HEK293 (cell line): ENCODE measurements around the gene TGDS.

Experiments
- GLI4 ChIP-seq: fragments of 450-650 bp; formaldehyde crosslinking; IDR thresholded peaks from 2 replicates; pipeline ENCODE4 v1.5.1; 2016; ENCODE audit warnings: missing biosample characterization, missing genetic modification characterization
- GLIS1 ChIP-seq: fragments of 450-650 bp; formaldehyde crosslinking; IDR thresholded peaks from 2 replicates; pipeline ENCODE4 v1.5.1; 2016; ENCODE audit warnings: missing biosample characterization, missing genetic modification characterization
- GLIS2 ChIP-seq: fragments of 450-650 bp; formaldehyde crosslinking; IDR thresholded peaks from 2 replicates; pipeline ENCODE4 v1.5.1; 2016; ENCODE audit warnings: missing biosample characterization, missing genetic modification characterization
- KLF10 ChIP-seq: fragments of 450-650 bp; IDR thresholded peaks from 2 replicates; pipeline ENCODE4 v1.5.1; 2018; ENCODE audit warnings: missing biosample characterization, mild to moderate bottlenecking, missing genetic modification characterization
- KLF16 ChIP-seq: fragments of 450-650 bp; formaldehyde crosslinking; IDR thresholded peaks from 2 replicates; pipeline ENCODE4 v1.5.1; 2017; ENCODE audit warnings: missing biosample characterization, missing genetic modification characterization
- OSR2 ChIP-seq: fragments of 450-650 bp; formaldehyde crosslinking; IDR thresholded peaks from 2 replicates; pipeline ENCODE4 v1.5.1; 2016; ENCODE audit warnings: missing biosample characterization, missing genetic modification characterization
- SCRT2 ChIP-seq: fragments of 450-650 bp; formaldehyde crosslinking; IDR thresholded peaks from 2 replicates; pipeline ENCODE4 v1.5.1; 2016; ENCODE audit warnings: missing biosample characterization, missing genetic modification characterization
- SP2 ChIP-seq: fragments of 450-650 bp; formaldehyde crosslinking; IDR thresholded peaks from 2 replicates; pipeline ENCODE4 v1.5.1; 2016; ENCODE audit warnings: missing biosample characterization, missing genetic modification characterization
- ZNF112 ChIP-seq: fragments of 450-650 bp; formaldehyde crosslinking; IDR thresholded peaks from 2 replicates; pipeline ENCODE4 v1.5.0; 2017; ENCODE audit warnings: missing biosample characterization, missing genetic modification characterization
- ZNF138 ChIP-seq: fragments of 450-650 bp; formaldehyde crosslinking; IDR thresholded peaks from 2 replicates; pipeline ENCODE4 v1.5.1; 2016; ENCODE audit warnings: missing biosample characterization, missing genetic modification characterization, borderline replicate concordance
- ZNF146 ChIP-seq: fragments of 450-650 bp; formaldehyde crosslinking; IDR thresholded peaks from 2 replicates; pipeline ENCODE4 v1.5.1; 2016; ENCODE audit warnings: missing biosample characterization, missing genetic modification characterization
- ZNF169 ChIP-seq: fragments of 450-650 bp; formaldehyde crosslinking; IDR thresholded peaks from 2 replicates; pipeline ENCODE4 v1.5.1; 2016; ENCODE audit warnings: missing biosample characterization, missing genetic modification characterization
- ZNF214 ChIP-seq: fragments of 450-650 bp; formaldehyde crosslinking; IDR thresholded peaks from 2 replicates; pipeline ENCODE4 v1.5.1; 2017; ENCODE audit warnings: missing biosample characterization, mild to moderate bottlenecking, missing genetic modification characterization, borderline replicate concordance
- ZNF366 ChIP-seq: fragments of 450-650 bp; formaldehyde crosslinking; conservative IDR thresholded peaks from 2 replicates; pipeline ENCODE4 v1.5.1; 2016; ENCODE audit warnings: missing biosample characterization, missing genetic modification characterization
- ZNF404 ChIP-seq: fragments of 450-650 bp; formaldehyde crosslinking; IDR thresholded peaks from 2 replicates; pipeline ENCODE4 v1.5.1; 2017; ENCODE audit warnings: missing biosample characterization, missing genetic modification characterization
- ZNF529 ChIP-seq: fragments of 450-650 bp; formaldehyde crosslinking; IDR thresholded peaks from 2 replicates; pipeline ENCODE4 v1.5.1; 2017; ENCODE audit warnings: missing genetic modification characterization, missing biosample characterization; ENCODE audit not compliant: insufficient replicate concordance
- ZNF530 ChIP-seq: fragments of 450-650 bp; formaldehyde crosslinking; IDR thresholded peaks from 2 replicates; pipeline ENCODE4 v1.5.1; 2016; ENCODE audit warnings: low read depth, missing biosample characterization, missing genetic modification characterization
- ZNF624 ChIP-seq: fragments of 450-650 bp; formaldehyde crosslinking; IDR thresholded peaks from 2 replicates; pipeline ENCODE4 v1.5.1; 2017; ENCODE audit warnings: missing biosample characterization, missing genetic modification characterization
- ZNF701 ChIP-seq: fragments of 450-650 bp; formaldehyde crosslinking; IDR thresholded peaks from 2 replicates; pipeline ENCODE4 v1.5.1; 2016; ENCODE audit warnings: missing biosample characterization, missing genetic modification characterization
- ZNF843 ChIP-seq: fragments of 450-650 bp; formaldehyde crosslinking; IDR thresholded peaks from 2 replicates; pipeline ENCODE4 v1.5.1; 2016; ENCODE audit warnings: missing biosample characterization, missing genetic modification characterization
- TF ChIP-seq, protein P1 (sequence below): fragments of 450-650 bp; formaldehyde crosslinking; IDR thresholded peaks from 2 replicates; pipeline ENCODE4 v1.5.1; 2016; ENCODE audit warnings: missing biosample characterization, missing genetic modification characterization
- TF ChIP-seq, protein P2 (sequence below): fragments of 450-650 bp; formaldehyde crosslinking; IDR thresholded peaks from 2 replicates; pipeline ENCODE4 v1.5.1; 2016; ENCODE audit warnings: missing biosample characterization, missing genetic modification characterization
- TF ChIP-seq, protein P3 (sequence below): fragments of 450-650 bp; formaldehyde crosslinking; IDR thresholded peaks from 2 replicates; pipeline ENCODE4 v1.5.1; 2016; ENCODE audit warnings: missing biosample characterization, missing genetic modification characterization
- TF ChIP-seq, protein P4 (sequence below): fragments of 450-650 bp; formaldehyde crosslinking; IDR thresholded peaks from 2 replicates; pipeline ENCODE4 v1.5.1; 2017; ENCODE audit warnings: missing biosample characterization, missing genetic modification characterization
- TF ChIP-seq, protein P5 (sequence below): fragments of 450-650 bp; formaldehyde crosslinking; IDR thresholded peaks from 2 replicates; pipeline ENCODE4 v1.5.1; 2016; ENCODE audit warnings: missing biosample characterization, missing genetic modification characterization
- TF ChIP-seq, protein P6 (sequence below): fragments of 450-650 bp; formaldehyde crosslinking; IDR thresholded peaks from 2 replicates; pipeline ENCODE4 v1.5.1; 2017; ENCODE audit warnings: missing biosample characterization, missing genetic modification characterization

Gene TGDS

DNA sequence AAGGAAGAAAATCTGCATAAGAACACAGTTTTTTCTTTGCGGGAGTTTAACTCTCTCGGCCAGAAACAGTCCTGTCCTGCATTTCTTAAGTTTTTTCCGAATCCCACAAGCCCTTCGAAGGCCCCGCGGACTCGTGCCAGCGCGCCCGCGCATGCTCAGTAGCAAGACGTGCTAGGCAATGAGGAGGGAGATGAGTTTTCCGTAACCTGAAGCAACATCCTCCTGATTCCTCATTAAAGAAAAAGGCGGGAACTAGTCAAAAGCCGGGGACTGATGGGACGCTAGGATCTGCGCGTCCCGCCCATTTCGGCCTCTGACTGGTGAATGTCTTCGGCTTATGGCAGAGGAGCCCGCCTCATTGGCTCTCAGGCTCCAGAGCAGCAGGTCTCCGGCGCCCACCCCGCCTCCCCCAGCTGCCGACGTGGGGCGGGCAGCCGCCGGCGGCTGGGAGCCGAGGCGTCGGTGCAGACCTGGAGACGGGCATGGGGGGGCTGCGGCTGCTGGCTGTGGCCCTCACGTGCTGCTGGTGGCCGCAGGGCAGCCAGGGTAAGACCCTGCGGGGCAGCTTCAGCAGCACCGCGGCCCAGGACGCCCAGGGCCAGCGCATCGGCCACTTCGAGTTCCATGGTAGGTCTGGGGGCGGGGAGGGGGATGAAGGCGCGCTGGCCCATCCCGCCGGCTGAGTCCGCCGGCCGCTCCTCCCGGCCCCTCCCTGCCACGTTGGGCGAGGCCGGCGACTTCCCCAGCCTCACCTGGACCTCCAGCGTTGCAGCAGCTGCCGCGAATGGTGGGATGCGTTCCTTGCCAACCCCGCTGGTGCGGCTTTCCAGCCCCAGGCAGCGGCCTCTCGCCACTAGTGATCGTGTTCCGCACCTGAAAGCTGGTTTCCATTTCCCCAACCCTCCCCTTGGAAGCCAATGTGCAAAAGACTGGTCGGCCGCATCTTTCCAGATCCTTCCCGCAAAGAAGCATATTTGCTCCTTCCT is 5.8 kb upstream of the TGDS start, which contains the start of gene GPR180 (continued):
- TF ChIP-seq, protein P1, sequence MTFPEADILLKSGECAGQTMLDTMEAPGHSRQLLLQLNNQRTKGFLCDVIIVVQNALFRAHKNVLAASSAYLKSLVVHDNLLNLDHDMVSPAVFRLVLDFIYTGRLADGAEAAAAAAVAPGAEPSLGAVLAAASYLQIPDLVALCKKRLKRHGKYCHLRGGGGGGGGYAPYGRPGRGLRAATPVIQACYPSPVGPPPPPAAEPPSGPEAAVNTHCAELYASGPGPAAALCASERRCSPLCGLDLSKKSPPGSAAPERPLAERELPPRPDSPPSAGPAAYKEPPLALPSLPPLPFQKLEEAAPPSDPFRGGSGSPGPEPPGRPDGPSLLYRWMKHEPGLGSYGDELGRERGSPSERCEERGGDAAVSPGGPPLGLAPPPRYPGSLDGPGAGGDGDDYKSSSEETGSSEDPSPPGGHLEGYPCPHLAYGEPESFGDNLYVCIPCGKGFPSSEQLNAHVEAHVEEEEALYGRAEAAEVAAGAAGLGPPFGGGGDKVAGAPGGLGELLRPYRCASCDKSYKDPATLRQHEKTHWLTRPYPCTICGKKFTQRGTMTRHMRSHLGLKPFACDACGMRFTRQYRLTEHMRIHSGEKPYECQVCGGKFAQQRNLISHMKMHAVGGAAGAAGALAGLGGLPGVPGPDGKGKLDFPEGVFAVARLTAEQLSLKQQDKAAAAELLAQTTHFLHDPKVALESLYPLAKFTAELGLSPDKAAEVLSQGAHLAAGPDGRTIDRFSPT (tag by site-specific recombination), result peak; percentile 82; the same call in 1 of the 2 replicates
- peak; percentile 98 for TF ChIP-seq SCRT2 (tag by site-specific recombination)
- TF ChIP-seq ZNF366 (tag by site-specific recombination), result 0 out of 2 replicates have a peak, but pooled peaks have one; percentile 38
- TF ChIP-seq, protein P2, sequence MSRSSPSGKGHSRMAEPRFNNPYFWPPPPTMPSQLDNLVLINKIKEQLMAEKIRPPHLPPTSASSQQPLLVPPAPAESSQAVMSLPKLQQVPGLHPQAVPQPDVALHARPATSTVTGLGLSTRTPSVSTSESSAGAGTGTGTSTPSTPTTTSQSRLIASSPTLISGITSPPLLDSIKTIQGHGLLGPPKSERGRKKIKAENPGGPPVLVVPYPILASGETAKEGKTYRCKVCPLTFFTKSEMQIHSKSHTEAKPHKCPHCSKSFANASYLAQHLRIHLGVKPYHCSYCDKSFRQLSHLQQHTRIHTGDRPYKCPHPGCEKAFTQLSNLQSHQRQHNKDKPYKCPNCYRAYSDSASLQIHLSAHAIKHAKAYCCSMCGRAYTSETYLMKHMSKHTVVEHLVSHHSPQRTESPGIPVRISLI, result peak; percentile 48; the same call in 1 of the 2 replicates
- no peak for TF ChIP-seq ZNF624 (tag by site-specific recombination)
- TF ChIP-seq, protein P3, sequence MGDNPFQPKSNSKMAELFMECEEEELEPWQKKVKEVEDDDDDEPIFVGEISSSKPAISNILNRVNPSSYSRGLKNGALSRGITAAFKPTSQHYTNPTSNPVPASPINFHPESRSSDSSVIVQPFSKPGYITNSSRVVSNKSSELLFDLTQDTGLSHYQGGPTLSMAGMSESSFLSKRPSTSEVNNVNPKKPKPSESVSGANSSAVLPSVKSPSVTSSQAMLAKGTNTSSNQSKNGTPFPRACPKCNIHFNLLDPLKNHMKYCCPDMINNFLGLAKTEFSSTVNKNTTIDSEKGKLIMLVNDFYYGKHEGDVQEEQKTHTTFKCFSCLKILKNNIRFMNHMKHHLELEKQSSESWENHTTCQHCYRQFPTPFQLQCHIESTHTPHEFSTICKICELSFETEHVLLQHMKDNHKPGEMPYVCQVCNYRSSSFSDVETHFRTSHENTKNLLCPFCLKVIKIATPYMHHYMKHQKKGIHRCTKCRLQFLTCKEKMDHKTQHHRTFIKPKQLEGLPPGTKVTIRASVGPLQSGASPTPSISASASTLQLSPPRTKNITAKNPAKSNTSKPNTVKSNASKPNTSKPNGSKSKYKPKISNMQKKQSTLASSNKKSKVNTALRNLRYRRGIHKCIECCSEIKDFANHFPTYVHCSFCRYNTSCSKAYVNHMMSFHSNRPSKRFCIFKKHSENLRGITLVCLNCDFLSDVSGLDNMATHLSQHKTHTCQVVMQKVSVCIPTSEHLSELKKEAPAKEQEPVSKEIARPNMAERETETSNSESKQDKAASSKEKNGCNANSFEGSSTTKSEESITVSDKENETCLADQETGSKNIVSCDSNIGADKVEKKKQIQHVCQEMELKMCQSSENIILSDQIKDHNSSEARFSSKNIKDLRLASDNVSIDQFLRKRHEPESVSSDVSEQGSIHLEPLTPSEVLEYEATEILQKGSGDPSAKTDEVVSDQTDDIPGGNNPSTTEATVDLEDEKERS, result no peak
- TF ChIP-seq ZNF530 (tag by site-specific recombination), result no peak
- TF ChIP-seq, protein P4, sequence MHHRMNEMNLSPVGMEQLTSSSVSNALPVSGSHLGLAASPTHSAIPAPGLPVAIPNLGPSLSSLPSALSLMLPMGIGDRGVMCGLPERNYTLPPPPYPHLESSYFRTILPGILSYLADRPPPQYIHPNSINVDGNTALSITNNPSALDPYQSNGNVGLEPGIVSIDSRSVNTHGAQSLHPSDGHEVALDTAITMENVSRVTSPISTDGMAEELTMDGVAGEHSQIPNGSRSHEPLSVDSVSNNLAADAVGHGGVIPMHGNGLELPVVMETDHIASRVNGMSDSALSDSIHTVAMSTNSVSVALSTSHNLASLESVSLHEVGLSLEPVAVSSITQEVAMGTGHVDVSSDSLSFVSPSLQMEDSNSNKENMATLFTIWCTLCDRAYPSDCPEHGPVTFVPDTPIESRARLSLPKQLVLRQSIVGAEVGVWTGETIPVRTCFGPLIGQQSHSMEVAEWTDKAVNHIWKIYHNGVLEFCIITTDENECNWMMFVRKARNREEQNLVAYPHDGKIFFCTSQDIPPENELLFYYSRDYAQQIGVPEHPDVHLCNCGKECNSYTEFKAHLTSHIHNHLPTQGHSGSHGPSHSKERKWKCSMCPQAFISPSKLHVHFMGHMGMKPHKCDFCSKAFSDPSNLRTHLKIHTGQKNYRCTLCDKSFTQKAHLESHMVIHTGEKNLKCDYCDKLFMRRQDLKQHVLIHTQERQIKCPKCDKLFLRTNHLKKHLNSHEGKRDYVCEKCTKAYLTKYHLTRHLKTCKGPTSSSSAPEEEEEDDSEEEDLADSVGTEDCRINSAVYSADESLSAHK (tag by site-specific recombination), result peak; percentile 90
- TF ChIP-seq ZNF112 (tag by site-specific recombination), result no peak
- TF ChIP-seq KLF16 (tag by site-specific recombination), result peak; percentile 58
- TF ChIP-seq SP2 (tag by site-specific recombination), result peak; percentile 97
- no peak for TF ChIP-seq ZNF701
- peak; percentile 98 for TF ChIP-seq GLIS2 (tag by site-specific recombination)
- no peak for TF ChIP-seq ZNF214 (tag by site-specific recombination)
- no peak for TF ChIP-seq GLI4 (tag by site-specific recombination)
- TF ChIP-seq ZNF169, result no peak
- peak; percentile 30; the same call in 1 of the 2 replicates for TF ChIP-seq ZNF146 (tag by site-specific recombination)
- no peak for TF ChIP-seq ZNF138 (tag by site-specific recombination)
- no peak for TF ChIP-seq ZNF404 (tag by site-specific recombination)
- TF ChIP-seq ZNF529 (tag by site-specific recombination), result no peak
- TF ChIP-seq, protein P5, sequence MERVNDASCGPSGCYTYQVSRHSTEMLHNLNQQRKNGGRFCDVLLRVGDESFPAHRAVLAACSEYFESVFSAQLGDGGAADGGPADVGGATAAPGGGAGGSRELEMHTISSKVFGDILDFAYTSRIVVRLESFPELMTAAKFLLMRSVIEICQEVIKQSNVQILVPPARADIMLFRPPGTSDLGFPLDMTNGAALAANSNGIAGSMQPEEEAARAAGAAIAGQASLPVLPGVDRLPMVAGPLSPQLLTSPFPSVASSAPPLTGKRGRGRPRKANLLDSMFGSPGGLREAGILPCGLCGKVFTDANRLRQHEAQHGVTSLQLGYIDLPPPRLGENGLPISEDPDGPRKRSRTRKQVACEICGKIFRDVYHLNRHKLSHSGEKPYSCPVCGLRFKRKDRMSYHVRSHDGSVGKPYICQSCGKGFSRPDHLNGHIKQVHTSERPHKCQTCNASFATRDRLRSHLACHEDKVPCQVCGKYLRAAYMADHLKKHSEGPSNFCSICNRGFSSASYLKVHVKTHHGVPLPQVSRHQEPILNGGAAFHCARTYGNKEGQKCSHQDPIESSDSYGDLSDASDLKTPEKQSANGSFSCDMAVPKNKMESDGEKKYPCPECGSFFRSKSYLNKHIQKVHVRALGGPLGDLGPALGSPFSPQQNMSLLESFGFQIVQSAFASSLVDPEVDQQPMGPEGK (tag by site-specific recombination), result peak; percentile 95
- TF ChIP-seq, protein P6, sequence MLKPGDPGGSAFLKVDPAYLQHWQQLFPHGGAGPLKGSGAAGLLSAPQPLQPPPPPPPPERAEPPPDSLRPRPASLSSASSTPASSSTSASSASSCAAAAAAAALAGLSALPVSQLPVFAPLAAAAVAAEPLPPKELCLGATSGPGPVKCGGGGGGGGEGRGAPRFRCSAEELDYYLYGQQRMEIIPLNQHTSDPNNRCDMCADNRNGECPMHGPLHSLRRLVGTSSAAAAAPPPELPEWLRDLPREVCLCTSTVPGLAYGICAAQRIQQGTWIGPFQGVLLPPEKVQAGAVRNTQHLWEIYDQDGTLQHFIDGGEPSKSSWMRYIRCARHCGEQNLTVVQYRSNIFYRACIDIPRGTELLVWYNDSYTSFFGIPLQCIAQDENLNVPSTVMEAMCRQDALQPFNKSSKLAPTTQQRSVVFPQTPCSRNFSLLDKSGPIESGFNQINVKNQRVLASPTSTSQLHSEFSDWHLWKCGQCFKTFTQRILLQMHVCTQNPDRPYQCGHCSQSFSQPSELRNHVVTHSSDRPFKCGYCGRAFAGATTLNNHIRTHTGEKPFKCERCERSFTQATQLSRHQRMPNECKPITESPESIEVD (tag by site-specific recombination), result no peak
- peak; percentile 86 for TF ChIP-seq GLIS1 (tag by site-specific recombination)
- TF ChIP-seq OSR2 (tag by site-specific recombination), result peak; percentile 8; the same call in 1 of the 2 replicates
- TF ChIP-seq ZNF843 (tag by site-specific recombination), result no peak
- peak; percentile 59; the same call in 1 of the 2 replicates for TF ChIP-seq KLF10 (tag by site-specific recombination)
